Measurements from ENCODE around the gene EXOC4. TPM values are rescaled to one million over a fixed set of nuclear protein-coding genes. Genes with fewer than 3 reads are reported as not detected.

Gene EXOC4
- total RNA-seq = 69.6 and 73.1 TPM in 2 replicates
- polyA plus RNA-seq = 17.9 and 20.3 TPM in 2 replicates
- polyA plus RNA-seq (2011; cell fraction: cytosol; rRNA removed) = 22.8 and 28.2 TPM in 2 replicates
- polyA plus RNA-seq (2011; cell fraction: nucleus; rRNA removed) = 55.9 and 58.8 TPM in 2 replicates
- polyA plus RNA-seq (2012) = 27.3 and 28.2 TPM in 2 replicates
- 135 and 138 TPM in 2 replicates for polyA minus RNA-seq
- polyA minus RNA-seq (2011; cell fraction: cytosol; rRNA and poly(A)+ RNA removed) = 27.5 TPM
- 260 and 357 TPM in 2 replicates for polyA minus RNA-seq (2011; cell fraction: nucleus; rRNA and poly(A)+ RNA removed)
- percentile 80 among the genes with signal in this experiment for Bru-seq, nascent RNA
- percentile 59 among the genes with signal in this experiment for BruChase-seq, experiment 1, labeled RNA remaining after a 6-hour chase
- percentile 63 among the genes with signal in this experiment for BruChase-seq, experiment 2, labeled RNA remaining after a 2-hour chase
- long read RNA-seq, full-length matches to known transcripts = 16 of 29 reads
- long read RNA-seq, partial matches to known transcripts = 6 of 29 reads
- long read RNA-seq, other reads (novel, unspliced or antisense) = 7 of 29 reads

DNA sequence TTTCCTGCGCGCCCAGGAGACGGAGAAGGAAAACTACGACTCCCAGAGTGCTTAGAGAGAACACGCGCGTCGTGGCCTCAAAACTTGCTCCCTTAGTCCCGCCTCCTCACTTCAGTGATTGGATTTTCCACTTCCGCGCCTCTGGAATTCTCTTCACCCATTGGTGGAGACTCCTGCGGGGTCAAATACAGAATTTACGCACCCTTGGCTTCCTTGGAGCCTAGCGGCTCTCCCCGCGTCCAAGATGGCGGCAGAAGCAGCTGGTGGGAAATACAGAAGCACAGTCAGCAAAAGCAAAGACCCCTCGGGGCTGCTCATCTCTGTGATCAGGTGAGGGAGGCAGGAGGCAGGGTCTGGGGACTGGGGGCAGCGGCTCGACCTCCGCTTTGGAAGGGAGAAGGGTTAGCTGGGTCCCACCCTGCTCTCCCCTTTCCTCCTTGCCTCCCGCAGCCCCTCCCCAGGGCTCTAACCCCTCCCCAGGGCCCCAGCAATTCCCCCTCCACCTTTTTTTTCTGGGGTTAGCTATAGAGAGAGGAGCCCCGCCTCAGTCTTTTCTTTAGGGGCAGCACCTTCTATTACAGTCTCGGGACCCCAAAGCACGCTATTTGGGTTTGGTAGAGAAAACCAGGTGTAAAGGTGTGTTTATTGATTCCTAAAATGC lies at the start of gene EXOC4:
TSS of gene EXOC4 (plus strand) at position 221 of the 661 bp plus-strand sequence.
- dilution Hi-C loops (cut with MboI; ENCODE audit: extremely low pct_ligation_motif_present, low sequenced_read_pairs) (no loop called here), intact Hi-C loops (cut with micrococcal nuclease) (loop anchor here (1.0 to 5.0 kb wide), 2 partner anchors 18 to 171 kb away; partner anchors contain the start of gene CHCHD3)
- Histone ChIP-seq H3K9me3 (replicated peaks; ENCODE audit: control insufficient read depth, insufficient read depth, low read length) (no peaks in the 10 kb centered on the region), H3K4me1 (ENCODE audit: control insufficient read depth, extremely low read depth, insufficient read depth, low read length) (peaks cover 10% of the 10 kb centered on the region), H4K20me1 (replicated peaks; ENCODE audit: control insufficient read depth, extremely low read depth, insufficient read depth, low read length) (no peaks in the 10 kb centered on the region), H3K36me3 (ENCODE audit: control insufficient read depth in 2 of 2, extremely low read depth in 1 of 2, insufficient read depth in 2 of 2, low read length in 2 of 2) (no peaks in the 10 kb centered on the region), H2AFZ (ENCODE audit: low read depth, low read length) (peak within 1 kb of the TSS; percentile 46), H3K27me3 (ENCODE audit: control insufficient read depth in 2 of 2, insufficient read depth in 2 of 2, low read length in 2 of 2) (no peaks in the 10 kb centered on the region), H3K79me2 (ENCODE audit: control insufficient read depth, insufficient read depth, low read length) (peaks cover 11% of the 10 kb centered on the region), H3K9me1 (replicated peaks; ENCODE audit: control insufficient read depth, extremely low read depth, insufficient read depth, low read length) (no peaks in the 10 kb centered on the region), H3K27ac (ENCODE audit: insufficient read depth, low read depth, low read length) (peak within 1 kb of the TSS; percentile 57), H3K4me2 (ENCODE audit: insufficient read depth, low read length) (peak within 1 kb of the TSS; percentile 94), H3K4me3 (replicated peaks in 1 of 3; ENCODE audit: insufficient read depth in 1 of 3, low read depth in 1 of 3, low read length in 3 of 3) (peak within 1 kb of the TSS; percentile 88 to 95 (median 94)), H3K9ac (replicated peaks; ENCODE audit: extremely low read depth, insufficient read depth, low read length) (peak within 1 kb of the TSS; percentile 88)
- ChIA-PET POLR2A (interaction anchor here (0.6 kb wide), 1 partner anchor 52 kb away, joined by 4 read pairs; no protein-coding TSS in a partner anchor), CTCF (interaction anchor here (0.6 to 1.8 kb wide), 9 partner anchors 8 to 543 kb away, joined by 3 to 6 read pairs (median 4); no protein-coding TSS in a partner anchor)
- TF ChIP-seq POLR2A (IDR thresholded peaks at IDR 0.05; ENCODE audit: low read depth, low read length) = peak; percentile 83
- TF ChIP-seq, protein P1, sequence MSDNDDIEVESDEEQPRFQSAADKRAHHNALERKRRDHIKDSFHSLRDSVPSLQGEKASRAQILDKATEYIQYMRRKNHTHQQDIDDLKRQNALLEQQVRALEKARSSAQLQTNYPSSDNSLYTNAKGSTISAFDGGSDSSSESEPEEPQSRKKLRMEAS (IDR thresholded peaks at IDR 0.05; ENCODE audit: insufficient read depth, insufficient read length) = no peak
- no peak for TF ChIP-seq JUN (IDR thresholded peaks at IDR 0.05; ENCODE audit: borderline replicate concordance, insufficient read depth, insufficient read length, low read depth)
- TF ChIP-seq GATA2 (IDR thresholded peaks at IDR 0.05; ENCODE audit: insufficient read depth, insufficient read length, low read depth, low read length) = no peak
- TF ChIP-seq, protein P2, sequence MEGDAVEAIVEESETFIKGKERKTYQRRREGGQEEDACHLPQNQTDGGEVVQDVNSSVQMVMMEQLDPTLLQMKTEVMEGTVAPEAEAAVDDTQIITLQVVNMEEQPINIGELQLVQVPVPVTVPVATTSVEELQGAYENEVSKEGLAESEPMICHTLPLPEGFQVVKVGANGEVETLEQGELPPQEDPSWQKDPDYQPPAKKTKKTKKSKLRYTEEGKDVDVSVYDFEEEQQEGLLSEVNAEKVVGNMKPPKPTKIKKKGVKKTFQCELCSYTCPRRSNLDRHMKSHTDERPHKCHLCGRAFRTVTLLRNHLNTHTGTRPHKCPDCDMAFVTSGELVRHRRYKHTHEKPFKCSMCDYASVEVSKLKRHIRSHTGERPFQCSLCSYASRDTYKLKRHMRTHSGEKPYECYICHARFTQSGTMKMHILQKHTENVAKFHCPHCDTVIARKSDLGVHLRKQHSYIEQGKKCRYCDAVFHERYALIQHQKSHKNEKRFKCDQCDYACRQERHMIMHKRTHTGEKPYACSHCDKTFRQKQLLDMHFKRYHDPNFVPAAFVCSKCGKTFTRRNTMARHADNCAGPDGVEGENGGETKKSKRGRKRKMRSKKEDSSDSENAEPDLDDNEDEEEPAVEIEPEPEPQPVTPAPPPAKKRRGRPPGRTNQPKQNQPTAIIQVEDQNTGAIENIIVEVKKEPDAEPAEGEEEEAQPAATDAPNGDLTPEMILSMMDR (IDR thresholded peaks at IDR 0.05; ENCODE audit: extremely low read depth in 1 of 2, insufficient read depth in 1 of 2, low read depth in 1 of 2, low read length in 2 of 2) = no peak
- TF ChIP-seq MYC (IDR thresholded peaks at IDR 0.05; ENCODE audit: low read depth, low read length) = no peak
- TF ChIP-seq POLR2AphosphoS5 (IDR thresholded peaks at IDR 0.05; ENCODE audit: insufficient read depth, low read depth, low read length) = peak; percentile 62
- DNase-seq (ENCODE audit: low read depth, low spot score) (peak; percentile 99), FAIRE-seq (peak; percentile 93)
- BruUV-seq (replicated peaks) = no TSS peak
